ENCODE data around the gene CDC42EP2. TPM values are rescaled to one million over a fixed set of nuclear protein-coding genes. Genes with fewer than 3 reads are reported as not detected.

The CDC42EP2 gene
- total RNA-seq, 4 donors from 2014 or later = 9.1 to 22.7 (median 14.5) TPM

DNA sequence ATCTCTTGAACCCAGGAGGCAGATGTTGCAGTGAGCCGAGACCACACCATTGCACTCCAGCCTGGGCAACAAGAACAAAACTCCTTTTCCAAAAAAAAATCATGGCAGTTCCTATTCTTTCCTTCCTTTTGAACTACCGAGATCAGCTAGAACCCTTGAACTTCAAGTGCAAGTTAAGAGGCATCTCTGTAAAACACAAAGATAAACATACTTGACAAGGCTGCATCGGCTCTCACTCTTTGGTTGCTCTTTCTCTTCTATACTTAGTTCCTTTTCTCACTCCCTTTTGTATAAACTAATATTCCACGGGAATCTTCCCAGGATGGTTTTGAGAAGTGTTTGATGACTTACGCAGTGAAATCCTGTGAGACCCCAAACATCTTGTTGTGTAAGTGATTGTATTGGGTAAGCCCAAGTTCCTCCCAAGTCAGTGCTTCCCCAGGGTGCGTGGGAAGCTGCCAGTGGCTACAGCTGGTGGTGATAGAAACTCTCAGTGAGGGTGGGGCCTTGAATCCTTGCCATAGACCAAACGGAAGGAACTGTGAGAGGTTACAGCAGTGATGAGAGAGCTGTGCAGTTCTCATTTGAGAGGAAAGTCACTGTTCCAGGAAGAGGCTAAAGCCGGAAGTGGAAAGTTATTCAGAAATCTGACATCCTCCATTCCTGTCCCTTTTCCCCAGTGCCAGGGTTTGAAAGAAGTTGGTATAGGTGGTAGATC, 24.1 kb upstream of the CDC42EP2 start:
- intact Hi-C loops (cut with DNase I; ENCODE audit: low total_unique reads) = no loop called here
- Histone ChIP-seq H3K9me3 (no peaks in the 10 kb centered on the region), H3K36me3 (no peaks in the 10 kb centered on the region), H3K27ac (peak overlapping the region; percentile 86 to 90 (median 90)), H3K27me3 (no peaks in the 10 kb centered on the region), H3K4me3 (no peak overlapping the region), H3K4me1 (peaks cover 29 to 64% (median 49%) of the 10 kb centered on the region in 4 donors)
- 36 to 50% methylated on average over 3 to 8 of the region's 8 CpGs for WGBS, 2 donors (ENCODE audit: low coverage in 1 of 2)
- in situ Hi-C loops (cut with MboI; ENCODE audit: low pct_ligation_motif_present in 1 of 4, low pct_unique_long_range_greater_than_20kb in 1 of 4, low sequenced_read_pairs in 3 of 4) = no loop called here
- TF ChIP-seq POLR2A (IDR thresholded peaks at IDR 0.05) (no peak), POLR2AphosphoS5 (IDR thresholded peaks at IDR 0.05) (peak; percentile 63 to 84 (median 79))
- DNase-seq = peak; percentile 84

DNA sequence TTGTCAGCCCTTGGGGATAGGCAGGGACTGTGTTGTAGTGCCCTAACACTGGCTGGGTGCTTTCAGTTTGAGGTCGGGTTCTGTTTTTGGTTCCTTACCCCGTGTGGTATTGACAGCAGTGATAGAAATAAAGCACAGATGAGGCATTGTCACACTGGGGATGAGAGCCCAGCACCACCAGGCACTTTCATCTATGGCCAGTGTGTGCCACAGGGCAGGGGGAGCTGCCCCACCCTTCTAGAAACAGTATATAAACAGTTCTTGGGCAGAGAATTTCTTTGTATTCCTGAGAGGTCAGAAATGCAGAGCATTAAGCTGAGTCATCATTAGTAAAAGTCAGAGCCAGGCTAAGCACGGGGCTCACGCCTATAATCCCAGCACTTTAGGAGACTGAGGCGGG, 23.1 kb upstream of the CDC42EP2 start:
- H3K4me3 ChIP-seq = no peak overlapping the region
- DNase-seq = no peak
- H3K4me1 ChIP-seq = peaks cover 38 to 72% (median 54%) of the 10 kb centered on the region in 4 donors
- in situ Hi-C loops (cut with MboI; ENCODE audit: low pct_ligation_motif_present in 1 of 4, low pct_unique_long_range_greater_than_20kb in 1 of 4, low sequenced_read_pairs in 3 of 4) = no loop called here
- no peaks in the 10 kb centered on the region for H3K9me3 ChIP-seq
- no peaks in the 10 kb centered on the region for H3K36me3 ChIP-seq
- no peaks in the 10 kb centered on the region for H3K27me3 ChIP-seq
- intact Hi-C loops (cut with DNase I; ENCODE audit: low total_unique reads) = no loop called here
- no peak for TF ChIP-seq POLR2A (IDR thresholded peaks at IDR 0.05)
- TF ChIP-seq POLR2AphosphoS5 (IDR thresholded peaks at IDR 0.05) = peak in 1 of 3 donors; percentile 6
- peak overlapping the region; percentile 86 to 90 (median 90) for H3K27ac ChIP-seq
- 56 to 100% methylated on average over 1 to 5 of the region's 5 CpGs for WGBS, 2 donors (ENCODE audit: low coverage in 1 of 2)

DNA sequence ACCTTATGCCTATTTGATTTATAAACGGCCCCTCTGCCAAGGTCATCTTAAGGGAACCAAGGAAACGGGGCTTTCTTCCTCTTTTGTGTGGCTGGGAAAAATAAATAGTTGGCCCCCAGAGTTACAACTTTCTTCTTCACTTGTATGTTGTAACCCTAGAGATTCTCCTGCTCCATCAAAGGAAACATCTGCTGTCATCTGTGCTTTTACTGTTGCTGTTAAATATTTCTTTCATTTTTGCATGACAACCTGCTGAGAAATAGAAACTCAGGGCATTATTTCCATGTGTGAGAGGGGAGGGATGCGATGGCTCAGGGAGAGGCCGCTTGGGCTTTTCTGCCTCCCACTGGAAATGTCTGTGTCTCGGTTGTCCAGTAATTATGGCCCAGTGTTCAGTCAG, 21.8 kb upstream of the CDC42EP2 start:
- peaks cover 49 to 83% (median 62%) of the 10 kb centered on the region in 4 donors for H3K4me1 ChIP-seq

DNA sequence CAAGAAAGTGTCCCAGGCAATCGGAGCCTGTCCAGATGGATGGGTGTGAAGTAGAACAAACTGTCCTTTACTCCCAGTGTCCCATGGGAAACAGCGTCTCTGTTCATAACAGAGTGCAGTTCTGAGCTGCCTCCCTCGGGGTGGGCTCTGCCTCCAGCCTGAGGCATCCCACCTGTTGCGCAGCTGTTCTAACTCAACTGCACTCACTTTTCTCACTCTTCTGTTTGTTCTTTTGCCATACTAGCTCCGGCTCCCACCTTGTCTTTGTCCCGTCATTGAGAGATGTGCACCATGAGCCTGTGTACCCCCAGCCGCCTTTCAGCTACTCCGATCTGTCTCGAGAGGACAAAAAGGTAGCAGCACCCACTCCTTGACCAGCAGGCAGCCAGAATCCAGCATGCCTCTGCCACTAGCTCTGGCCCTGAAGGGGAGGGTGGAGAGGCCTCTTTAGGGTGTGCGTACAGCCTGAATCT, 20.7 kb upstream of the CDC42EP2 start:
- intact Hi-C loops (cut with DNase I; ENCODE audit: low total_unique reads) = no loop called here
- Histone ChIP-seq H3K4me3 (no peak overlapping the region), H3K36me3 (no peaks in the 10 kb centered on the region), H3K9me3 (no peaks in the 10 kb centered on the region), H3K27ac (peak overlapping the region; percentile 86 to 90 (median 90)), H3K27me3 (no peaks in the 10 kb centered on the region), H3K4me1 (peaks cover 52 to 90% (median 68%) of the 10 kb centered on the region in 4 donors)
- TF ChIP-seq POLR2AphosphoS5 (IDR thresholded peaks at IDR 0.05) = peak; percentile 68 to 84 (median 82)
- peak; percentile 38 for TF ChIP-seq EP300 (IDR thresholded peaks at IDR 0.05; ENCODE audit: low read depth)
- TF ChIP-seq, protein P1, sequence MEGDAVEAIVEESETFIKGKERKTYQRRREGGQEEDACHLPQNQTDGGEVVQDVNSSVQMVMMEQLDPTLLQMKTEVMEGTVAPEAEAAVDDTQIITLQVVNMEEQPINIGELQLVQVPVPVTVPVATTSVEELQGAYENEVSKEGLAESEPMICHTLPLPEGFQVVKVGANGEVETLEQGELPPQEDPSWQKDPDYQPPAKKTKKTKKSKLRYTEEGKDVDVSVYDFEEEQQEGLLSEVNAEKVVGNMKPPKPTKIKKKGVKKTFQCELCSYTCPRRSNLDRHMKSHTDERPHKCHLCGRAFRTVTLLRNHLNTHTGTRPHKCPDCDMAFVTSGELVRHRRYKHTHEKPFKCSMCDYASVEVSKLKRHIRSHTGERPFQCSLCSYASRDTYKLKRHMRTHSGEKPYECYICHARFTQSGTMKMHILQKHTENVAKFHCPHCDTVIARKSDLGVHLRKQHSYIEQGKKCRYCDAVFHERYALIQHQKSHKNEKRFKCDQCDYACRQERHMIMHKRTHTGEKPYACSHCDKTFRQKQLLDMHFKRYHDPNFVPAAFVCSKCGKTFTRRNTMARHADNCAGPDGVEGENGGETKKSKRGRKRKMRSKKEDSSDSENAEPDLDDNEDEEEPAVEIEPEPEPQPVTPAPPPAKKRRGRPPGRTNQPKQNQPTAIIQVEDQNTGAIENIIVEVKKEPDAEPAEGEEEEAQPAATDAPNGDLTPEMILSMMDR (IDR thresholded peaks at IDR 0.05) = no peak
- TF ChIP-seq POLR2A (IDR thresholded peaks at IDR 0.05) = no peak
- DNase-seq = peak; percentile 45
- 61 to 70% methylated on average over 5 to 10 of the region's 10 CpGs for WGBS, 2 donors (ENCODE audit: low coverage in 1 of 2)
- in situ Hi-C loops (cut with MboI; ENCODE audit: low pct_ligation_motif_present in 1 of 4, low pct_unique_long_range_greater_than_20kb in 1 of 4, low sequenced_read_pairs in 3 of 4) = no loop called here

More for the DNA sequence above, 21.8 kb upstream of the CDC42EP2 start:
- Histone ChIP-seq H3K36me3 (no peaks in the 10 kb centered on the region), H3K9me3 (no peaks in the 10 kb centered on the region), H3K27ac (peak overlapping the region; percentile 86 to 90 (median 90)), H3K4me3 (no peak overlapping the region), H3K27me3 (no peaks in the 10 kb centered on the region)
- WGBS, 2 donors (ENCODE audit: low coverage in 1 of 2) = 41 to 66% methylated on average over 3 to 5 of the region's 5 CpGs
- in situ Hi-C loops (cut with MboI; ENCODE audit: low pct_ligation_motif_present in 1 of 4, low pct_unique_long_range_greater_than_20kb in 1 of 4, low sequenced_read_pairs in 3 of 4) (no loop called here), intact Hi-C loops (cut with DNase I; ENCODE audit: low total_unique reads) (no loop called here)
- TF ChIP-seq POLR2A (IDR thresholded peaks at IDR 0.05) (no peak), EP300 (IDR thresholded peaks at IDR 0.05; ENCODE audit: low read depth) (no peak), POLR2AphosphoS5 (IDR thresholded peaks at IDR 0.05) (no peak)
- TF ChIP-seq, protein P1 (IDR thresholded peaks at IDR 0.05) = no peak
- DNase-seq = no peak

DNA sequence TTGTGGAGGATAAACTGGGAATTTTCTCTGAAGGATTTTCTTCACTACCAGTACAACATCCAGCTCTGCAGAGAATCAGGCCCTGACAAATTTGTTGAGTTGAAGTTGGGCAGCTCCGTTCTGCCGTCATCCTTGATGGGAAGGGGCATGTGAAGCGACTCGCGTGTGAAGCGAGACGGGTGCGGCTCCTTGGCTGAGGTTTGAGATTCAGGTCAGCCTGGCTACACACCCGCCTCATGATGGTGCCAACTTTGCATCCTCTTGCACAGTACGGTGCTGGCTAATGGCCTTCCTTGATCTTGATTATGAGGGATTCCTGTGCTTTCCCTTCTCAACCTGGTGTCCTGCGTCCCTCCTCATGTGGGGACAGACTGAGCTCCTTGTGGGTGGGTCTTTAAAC, 19.7 kb upstream of the CDC42EP2 start:
- intact Hi-C loops (cut with DNase I; ENCODE audit: low total_unique reads) = no loop called here
- TF ChIP-seq, protein P1 (IDR thresholded peaks at IDR 0.05) = no peak
- TF ChIP-seq EP300 (IDR thresholded peaks at IDR 0.05; ENCODE audit: low read depth) = no peak
- no peak for TF ChIP-seq POLR2A (IDR thresholded peaks at IDR 0.05)
- TF ChIP-seq POLR2AphosphoS5 (IDR thresholded peaks at IDR 0.05) = no peak
- no peak for DNase-seq
- no peaks in the 10 kb centered on the region for H3K27me3 ChIP-seq
- no peak overlapping the region for H3K4me3 ChIP-seq
- no peaks in the 10 kb centered on the region for H3K9me3 ChIP-seq
- peaks cover 56 to 90% (median 71%) of the 10 kb centered on the region in 4 donors for H3K4me1 ChIP-seq
- H3K27ac ChIP-seq = peak overlapping the region; percentile 86 to 90 (median 90)
- in situ Hi-C loops (cut with MboI; ENCODE audit: low pct_ligation_motif_present in 1 of 4, low pct_unique_long_range_greater_than_20kb in 1 of 4, low sequenced_read_pairs in 3 of 4) = no loop called here
- WGBS, 2 donors (ENCODE audit: low coverage in 1 of 2) = 87 to 93% methylated on average over 3 to 11 of the region's 11 CpGs
- no peaks in the 10 kb centered on the region for H3K36me3 ChIP-seq
